ENCODE data around the gene C11orf65.
"Not testable (repeated sequence)": the region's sequence is repeated elsewhere in the genome, so short reads cannot be mapped to it uniquely, and the experiment has no call there.

The C11orf65 gene

GRCh38 chr11:108468478-108468864, 1.1 kb upstream of the C11orf65 start:
- no peak for DNase-seq

GRCh38 chr11:108466405-108466804, 924 bp downstream of the C11orf65 start:
- DNase-seq = no peak

GRCh38 chr11:108453207-108453835, 14.0 kb downstream of the C11orf65 start:
- DNase-seq = no peak

- DNase-seq = not testable (repeated sequence)
Observed at GRCh38 chr11:108441445-108441844, 25.9 kb downstream of the C11orf65 start.

GRCh38 chr11:108436594-108436993, 30.7 kb downstream of the C11orf65 start:
- DNase-seq = no peak

GRCh38 chr11:108435066-108435465, 32.3 kb downstream of the C11orf65 start:
- no peak for DNase-seq

GRCh38 chr11:108432783-108433182, 34.5 kb downstream of the C11orf65 start:
- DNase-seq = no peak

- DNase-seq = no peak
Observed at GRCh38 chr11:108431997-108432396, 35.3 kb downstream of the C11orf65 start.

GRCh38 chr11:108431370-108431769, 36.0 kb downstream of the C11orf65 start:
- no peak for DNase-seq

- not testable (repeated sequence) for DNase-seq
Observed at GRCh38 chr11:108417551-108417950, 49.8 kb downstream of the C11orf65 start.

- no peak for DNase-seq
Observed at GRCh38 chr11:108414958-108415357, 52.4 kb downstream of the C11orf65 start.

- DNase-seq = no peak
Observed at GRCh38 chr11:108405706-108406105, 61.6 kb downstream of the C11orf65 start.

- no peak for DNase-seq
Observed at GRCh38 chr11:108403052-108403451, 64.3 kb downstream of the C11orf65 start.

- DNase-seq = no peak
Observed at GRCh38 chr11:108402241-108402640, 65.1 kb downstream of the C11orf65 start.

- no peak for DNase-seq
Observed at GRCh38 chr11:108398439-108398838, 68.9 kb downstream of the C11orf65 start.

- DNase-seq = not testable (repeated sequence)
Observed at GRCh38 chr11:108396672-108397071, 70.7 kb downstream of the C11orf65 start.

- no peak for DNase-seq
Observed at GRCh38 chr11:108394744-108395284, 72.5 kb downstream of the C11orf65 start.

- DNase-seq = no peak
Observed at GRCh38 chr11:108393046-108393445, 74.3 kb downstream of the C11orf65 start.

- DNase-seq = no peak
Observed at GRCh38 chr11:108392353-108392752, 75.0 kb downstream of the C11orf65 start.

- DNase-seq = no peak
Observed at GRCh38 chr11:108388576-108388975, 78.8 kb downstream of the C11orf65 start.

- not testable (repeated sequence) for DNase-seq
Observed at GRCh38 chr11:108373505-108373904, 93.8 kb downstream of the C11orf65 start.

- no peak for DNase-seq
Observed at GRCh38 chr11:108370990-108371389, 96.3 kb downstream of the C11orf65 start.

GRCh38 chr11:108370315-108370714, 97.0 kb downstream of the C11orf65 start:
- no peak for DNase-seq

- no peak for DNase-seq
Observed at GRCh38 chr11:108369064-108369463, 98.3 kb downstream of the C11orf65 start.

GRCh38 chr11:108368134-108368533, 99.2 kb downstream of the C11orf65 start:
- no peak for DNase-seq

Data from NCI-H1436 treated with DMSO at 0.1 percent for 48 hours (cell line).